ENCODE results near the gene SUGP2.

The SUGP2 gene

DNA sequence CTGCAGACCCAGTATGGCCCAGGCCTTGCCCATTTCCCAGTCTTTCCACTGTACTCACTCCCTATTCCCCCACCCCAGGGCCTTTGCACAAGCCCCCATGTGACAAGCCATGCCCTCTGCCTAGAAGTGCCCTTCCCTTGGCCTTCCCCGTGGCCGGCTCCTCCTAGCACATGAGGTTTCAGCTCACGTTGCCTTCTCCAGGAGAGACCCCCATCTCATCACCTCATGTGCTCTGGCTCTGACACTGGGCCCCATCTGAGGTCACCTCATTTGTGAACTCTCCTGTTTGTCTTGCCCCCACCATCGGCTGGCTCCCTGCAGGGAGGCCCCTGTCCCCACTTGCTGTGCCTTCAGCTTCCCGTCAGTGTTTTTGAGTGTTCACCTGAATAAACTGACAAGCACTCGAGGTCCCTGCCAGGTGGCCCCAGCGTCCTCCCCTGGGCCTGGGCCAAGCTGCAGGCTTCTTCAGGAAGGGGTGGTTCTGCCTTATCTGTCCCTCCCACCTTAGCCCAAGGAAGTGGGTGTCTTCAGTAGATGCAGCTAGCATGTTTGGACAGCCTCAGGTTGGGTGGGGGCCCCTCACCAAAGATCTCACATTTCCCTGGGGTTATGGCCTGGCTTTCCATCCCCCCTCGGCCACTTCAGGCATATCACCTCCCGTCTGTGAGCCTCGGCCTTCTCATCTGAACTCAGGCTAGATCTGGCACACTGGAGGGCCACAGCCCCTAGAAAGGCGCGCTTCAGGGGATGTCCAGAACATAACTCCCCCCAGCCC lies 26.7 kb upstream of the SUGP2 start:
- whole genome bisulfite sequencing (ENCODE audit: extremely low coverage, insufficient coverage, insufficient read length) = no CpG with 5 or more reads among the region's 12 CpGs
- no peak overlapping the region for H4K8ac ChIP-seq (ENCODE audit: low read depth, low read length)

GRCh38 chr19:19059018-19059836 lies 25.9 kb upstream of the SUGP2 start:
- Histone ChIP-seq H2BK12ac (ENCODE audit: low read length) (no peak overlapping the region), H3K4me1 (ENCODE audit: control insufficient read depth in 1 of 2, insufficient read depth in 2 of 2, low read length in 2 of 2) (peaks cover 5 to 14% of the 10 kb centered on the region in 2 experiments), H3K36me3 (ENCODE audit: control insufficient read depth in 1 of 2, insufficient read depth in 2 of 2, low read length in 2 of 2) (peaks cover 39 to 47% of the 10 kb centered on the region in 2 experiments), H4K12ac (ENCODE audit: low read depth, low read length) (no peak overlapping the region), H2AK5ac (ENCODE audit: low read length) (no peak overlapping the region), H3K79me2 (ENCODE audit: control insufficient read depth, insufficient read depth, low read length, poor library complexity) (no peaks in the 10 kb centered on the region), H3K27me3 (ENCODE audit: insufficient read depth, low read length) (no peaks in the 10 kb centered on the region), H2AFZ (ENCODE audit: insufficient read depth, low read length, poor library complexity) (no peak overlapping the region), H3K9ac (ENCODE audit: low read length) (no peak overlapping the region), H3K9me3 (ENCODE audit: insufficient read depth, low read depth, low read length) (peaks cover 3% of the 10 kb centered on the region), H2BK5ac (ENCODE audit: low read depth, low read length, poor library complexity) (no peak overlapping the region), H3K4ac (ENCODE audit: low read depth, low read length) (no peak overlapping the region), H4K91ac (ENCODE audit: low read depth, low read length) (no peak overlapping the region), H3K4me2 (ENCODE audit: low read length) (no peak overlapping the region), H3K27ac (ENCODE audit: low read depth, low read length) (no peak overlapping the region), H3K79me1 (ENCODE audit: low read length) (peaks cover 3% of the 10 kb centered on the region), H3K4me3 (ENCODE audit: low read depth, low read length) (no peak overlapping the region), H3K14ac (ENCODE audit: low read length) (no peak overlapping the region), H3K23ac (ENCODE audit: low read length) (no peak overlapping the region), H3K18ac (ENCODE audit: low read length) (no peak overlapping the region), H2BK120ac (ENCODE audit: insufficient read depth, low read length, poor library complexity) (no peak overlapping the region), H4K8ac (ENCODE audit: low read depth, low read length) (no peak overlapping the region)
- DNase-seq = no peak
- WGBS (ENCODE audit: extremely low coverage, insufficient coverage, insufficient read length) = no CpG with 5 or more reads among the region's 17 CpGs

More for the DNA sequence above, 26.7 kb upstream of the SUGP2 start:
- H2BK120ac ChIP-seq (ENCODE audit: insufficient read depth, low read length, poor library complexity) = no peak overlapping the region
- H3K79me2 ChIP-seq (ENCODE audit: control insufficient read depth, insufficient read depth, low read length, poor library complexity) = no peaks in the 10 kb centered on the region
- no peaks in the 10 kb centered on the region for H3K27me3 ChIP-seq (ENCODE audit: insufficient read depth, low read length)
- peaks cover 31 to 39% of the 10 kb centered on the region in 2 experiments for H3K36me3 ChIP-seq (ENCODE audit: control insufficient read depth in 1 of 2, insufficient read depth in 2 of 2, low read length in 2 of 2)
- DNase-seq = no peak
- H3K4me1 ChIP-seq (ENCODE audit: control insufficient read depth in 1 of 2, insufficient read depth in 2 of 2, low read length in 2 of 2) = peaks cover 9 to 20% of the 10 kb centered on the region in 2 experiments
- no peak overlapping the region for H2BK12ac ChIP-seq (ENCODE audit: low read length)
- no peak overlapping the region for H4K91ac ChIP-seq (ENCODE audit: low read depth, low read length)
- H2AK5ac ChIP-seq (ENCODE audit: low read length) = no peak overlapping the region
- no peak overlapping the region for H3K4ac ChIP-seq (ENCODE audit: low read depth, low read length)
- no peak overlapping the region for H3K23ac ChIP-seq (ENCODE audit: low read length)
- no peak overlapping the region for H2BK5ac ChIP-seq (ENCODE audit: low read depth, low read length, poor library complexity)
- H3K79me1 ChIP-seq (ENCODE audit: low read length) = peaks cover 3% of the 10 kb centered on the region
- H3K4me3 ChIP-seq (ENCODE audit: low read depth, low read length) = no peak overlapping the region
- no peak overlapping the region for H3K9ac ChIP-seq (ENCODE audit: low read length)
- peaks cover 3% of the 10 kb centered on the region for H3K9me3 ChIP-seq (ENCODE audit: insufficient read depth, low read depth, low read length)
- no peak overlapping the region for H3K27ac ChIP-seq (ENCODE audit: low read depth, low read length)
- H3K4me2 ChIP-seq (ENCODE audit: low read length) = no peak overlapping the region
- no peak overlapping the region for H3K14ac ChIP-seq (ENCODE audit: low read length)
- no peak overlapping the region for H4K12ac ChIP-seq (ENCODE audit: low read depth, low read length)
- H3K18ac ChIP-seq (ENCODE audit: low read length) = no peak overlapping the region
- H2AFZ ChIP-seq (ENCODE audit: insufficient read depth, low read length, poor library complexity) = no peak overlapping the region

GRCh38 chr19:19057720-19058119 lies 24.4 kb upstream of the SUGP2 start:
- no peak overlapping the region for H2AK5ac ChIP-seq (ENCODE audit: low read length)
- H3K9me3 ChIP-seq (ENCODE audit: insufficient read depth, low read depth, low read length) = peaks cover 4% of the 10 kb centered on the region
- H3K79me2 ChIP-seq (ENCODE audit: control insufficient read depth, insufficient read depth, low read length, poor library complexity) = no peaks in the 10 kb centered on the region
- no peak overlapping the region for H3K27ac ChIP-seq (ENCODE audit: low read depth, low read length)
- no peak overlapping the region for H2BK12ac ChIP-seq (ENCODE audit: low read length)
- H3K4me1 ChIP-seq (ENCODE audit: control insufficient read depth in 1 of 2, insufficient read depth in 2 of 2, low read length in 2 of 2) = peaks cover 0 to 5% of the 10 kb centered on the region in 2 experiments
- H2AFZ ChIP-seq (ENCODE audit: insufficient read depth, low read length, poor library complexity) = no peak overlapping the region
- H4K12ac ChIP-seq (ENCODE audit: low read depth, low read length) = no peak overlapping the region
- H4K8ac ChIP-seq (ENCODE audit: low read depth, low read length) = no peak overlapping the region
- H2BK120ac ChIP-seq (ENCODE audit: insufficient read depth, low read length, poor library complexity) = no peak overlapping the region
- no peak overlapping the region for H4K91ac ChIP-seq (ENCODE audit: low read depth, low read length)
- no peak overlapping the region for H3K14ac ChIP-seq (ENCODE audit: low read length)
- H3K79me1 ChIP-seq (ENCODE audit: low read length) = no peaks in the 10 kb centered on the region
- no peak overlapping the region for H2BK5ac ChIP-seq (ENCODE audit: low read depth, low read length, poor library complexity)
- no CpG with 5 or more reads among the region's 7 CpGs for WGBS (ENCODE audit: extremely low coverage, insufficient coverage, insufficient read length)
- H3K27me3 ChIP-seq (ENCODE audit: insufficient read depth, low read length) = no peaks in the 10 kb centered on the region
- no peak overlapping the region for H3K18ac ChIP-seq (ENCODE audit: low read length)
- H3K9ac ChIP-seq (ENCODE audit: low read length) = no peak overlapping the region
- H3K4me2 ChIP-seq (ENCODE audit: low read length) = no peak overlapping the region
- peaks cover 42 to 54% of the 10 kb centered on the region in 2 experiments for H3K36me3 ChIP-seq (ENCODE audit: control insufficient read depth in 1 of 2, insufficient read depth in 2 of 2, low read length in 2 of 2)
- no peak for DNase-seq
- no peak overlapping the region for H3K4me3 ChIP-seq (ENCODE audit: low read depth, low read length)
- H3K23ac ChIP-seq (ENCODE audit: low read length) = no peak overlapping the region
- no peak overlapping the region for H3K4ac ChIP-seq (ENCODE audit: low read depth, low read length)

DNA sequence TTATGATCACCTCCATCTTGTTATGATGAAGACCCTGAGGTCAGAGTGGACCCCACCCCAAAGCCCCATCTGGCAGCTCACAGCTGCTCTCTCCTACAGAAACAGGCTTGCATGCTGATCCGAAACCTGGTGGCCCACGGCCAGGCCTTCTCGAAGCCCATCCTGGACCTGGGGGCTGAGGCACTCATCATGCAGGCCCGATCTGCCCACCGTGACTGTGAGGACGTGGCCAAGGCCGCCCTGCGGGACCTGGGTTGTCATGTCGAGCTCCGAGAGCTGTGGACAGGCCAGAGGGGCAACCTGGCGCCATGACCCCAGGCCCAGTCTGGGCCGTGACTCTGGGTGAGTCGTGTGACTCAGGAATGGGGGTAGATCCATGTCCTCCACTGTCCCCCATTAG lies 24.0 kb upstream of the SUGP2 start:
- no peak overlapping the region for H3K23ac ChIP-seq (ENCODE audit: low read length)
- no peak overlapping the region for H3K18ac ChIP-seq (ENCODE audit: low read length)
- no peak overlapping the region for H4K12ac ChIP-seq (ENCODE audit: low read depth, low read length)
- no peak for DNase-seq
- no peak overlapping the region for H4K91ac ChIP-seq (ENCODE audit: low read depth, low read length)
- H3K9me3 ChIP-seq (ENCODE audit: insufficient read depth, low read depth, low read length) = peaks cover 4% of the 10 kb centered on the region
- H3K79me2 ChIP-seq (ENCODE audit: control insufficient read depth, insufficient read depth, low read length, poor library complexity) = no peaks in the 10 kb centered on the region
- H3K4ac ChIP-seq (ENCODE audit: low read depth, low read length) = no peak overlapping the region
- H2AFZ ChIP-seq (ENCODE audit: insufficient read depth, low read length, poor library complexity) = no peak overlapping the region
- no peak overlapping the region for H3K14ac ChIP-seq (ENCODE audit: low read length)
- H2BK120ac ChIP-seq (ENCODE audit: insufficient read depth, low read length, poor library complexity) = no peak overlapping the region
- H3K4me3 ChIP-seq (ENCODE audit: low read depth, low read length) = no peak overlapping the region
- no peak overlapping the region for H3K4me2 ChIP-seq (ENCODE audit: low read length)
- H3K27me3 ChIP-seq (ENCODE audit: insufficient read depth, low read length) = no peaks in the 10 kb centered on the region
- no peak overlapping the region for H2AK5ac ChIP-seq (ENCODE audit: low read length)
- H3K79me1 ChIP-seq (ENCODE audit: low read length) = no peaks in the 10 kb centered on the region
- H3K4me1 ChIP-seq (ENCODE audit: control insufficient read depth in 1 of 2, insufficient read depth in 2 of 2, low read length in 2 of 2) = peaks cover 0 to 3% of the 10 kb centered on the region in 2 experiments
- no peak overlapping the region for H3K9ac ChIP-seq (ENCODE audit: low read length)
- H2BK12ac ChIP-seq (ENCODE audit: low read length) = no peak overlapping the region
- H4K8ac ChIP-seq (ENCODE audit: low read depth, low read length) = no peak overlapping the region
- WGBS (ENCODE audit: extremely low coverage, insufficient coverage, insufficient read length) = no CpG with 5 or more reads among the region's 13 CpGs
- H3K36me3 ChIP-seq (ENCODE audit: control insufficient read depth in 1 of 2, insufficient read depth in 2 of 2, low read length in 2 of 2) = peaks cover 46 to 56% of the 10 kb centered on the region in 2 experiments
- no peak overlapping the region for H3K27ac ChIP-seq (ENCODE audit: low read depth, low read length)
- no peak overlapping the region for H2BK5ac ChIP-seq (ENCODE audit: low read depth, low read length, poor library complexity)

All from trophoblast cell (in vitro differentiated cells and primary cell).